HG02870 (cell line): Measurements from ENCODE around the gene CACNA2D4.
"Not testable (repeated sequence)": the region's sequence is repeated elsewhere in the genome, so short reads cannot be mapped to it uniquely, and the experiment has no call there.

Source experiments
- ATAC-seq: cut with Tn5 transposase; IDR thresholded peaks from one replicate; pipeline ENCODE4 v1.9.1; 2021; ENCODE audit warnings: mild to moderate bottlenecking, moderate library complexity; ENCODE audit not compliant: unreplicated experiment

Gene CACNA2D4, protein sequence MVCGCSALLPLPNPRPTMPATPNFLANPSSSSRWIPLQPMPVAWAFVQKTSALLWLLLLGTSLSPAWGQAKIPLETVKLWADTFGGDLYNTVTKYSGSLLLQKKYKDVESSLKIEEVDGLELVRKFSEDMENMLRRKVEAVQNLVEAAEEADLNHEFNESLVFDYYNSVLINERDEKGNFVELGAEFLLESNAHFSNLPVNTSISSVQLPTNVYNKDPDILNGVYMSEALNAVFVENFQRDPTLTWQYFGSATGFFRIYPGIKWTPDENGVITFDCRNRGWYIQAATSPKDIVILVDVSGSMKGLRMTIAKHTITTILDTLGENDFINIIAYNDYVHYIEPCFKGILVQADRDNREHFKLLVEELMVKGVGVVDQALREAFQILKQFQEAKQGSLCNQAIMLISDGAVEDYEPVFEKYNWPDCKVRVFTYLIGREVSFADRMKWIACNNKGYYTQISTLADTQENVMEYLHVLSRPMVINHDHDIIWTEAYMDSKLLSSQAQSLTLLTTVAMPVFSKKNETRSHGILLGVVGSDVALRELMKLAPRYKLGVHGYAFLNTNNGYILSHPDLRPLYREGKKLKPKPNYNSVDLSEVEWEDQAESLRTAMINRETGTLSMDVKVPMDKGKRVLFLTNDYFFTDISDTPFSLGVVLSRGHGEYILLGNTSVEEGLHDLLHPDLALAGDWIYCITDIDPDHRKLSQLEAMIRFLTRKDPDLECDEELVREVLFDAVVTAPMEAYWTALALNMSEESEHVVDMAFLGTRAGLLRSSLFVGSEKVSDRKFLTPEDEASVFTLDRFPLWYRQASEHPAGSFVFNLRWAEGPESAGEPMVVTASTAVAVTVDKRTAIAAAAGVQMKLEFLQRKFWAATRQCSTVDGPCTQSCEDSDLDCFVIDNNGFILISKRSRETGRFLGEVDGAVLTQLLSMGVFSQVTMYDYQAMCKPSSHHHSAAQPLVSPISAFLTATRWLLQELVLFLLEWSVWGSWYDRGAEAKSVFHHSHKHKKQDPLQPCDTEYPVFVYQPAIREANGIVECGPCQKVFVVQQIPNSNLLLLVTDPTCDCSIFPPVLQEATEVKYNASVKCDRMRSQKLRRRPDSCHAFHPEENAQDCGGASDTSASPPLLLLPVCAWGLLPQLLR

DNA sequence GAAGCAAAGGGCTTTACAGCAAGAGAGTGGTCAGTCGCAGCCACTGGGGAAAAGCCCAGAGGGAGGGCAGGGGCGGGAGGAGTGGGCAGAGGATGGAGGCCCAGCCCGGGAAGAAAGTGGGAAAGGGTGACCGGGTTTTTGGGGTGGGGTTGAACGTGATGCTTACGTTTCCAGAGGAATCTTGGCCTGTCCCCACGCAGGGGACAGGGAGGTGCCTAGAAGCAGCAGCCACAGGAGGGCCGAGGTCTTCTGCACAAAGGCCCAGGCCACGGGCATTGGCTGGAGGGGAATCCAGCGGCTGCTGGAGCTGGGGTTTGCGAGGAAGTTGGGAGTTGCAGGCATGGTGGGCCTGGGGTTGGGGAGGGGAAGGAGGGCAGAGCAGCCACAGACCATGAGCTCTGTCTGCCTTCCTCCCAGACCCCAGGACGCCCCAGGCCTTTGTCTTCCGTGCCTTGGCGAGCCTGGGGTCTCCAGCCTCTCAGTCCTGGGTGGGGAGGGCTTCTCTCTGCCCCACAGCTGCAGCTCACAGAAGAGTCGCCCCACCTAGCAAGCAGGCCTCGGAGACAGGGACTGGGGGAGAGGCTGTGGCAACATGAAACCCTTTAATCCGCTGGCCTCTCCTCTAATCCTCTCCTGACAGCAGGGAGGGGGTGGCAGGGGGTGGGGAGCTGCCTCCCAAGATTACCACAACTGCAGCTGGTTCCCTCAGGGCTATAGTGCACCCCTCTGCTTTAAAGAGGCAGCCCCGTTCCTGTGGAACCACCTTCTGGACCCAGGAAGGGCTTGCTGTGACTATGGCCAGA lies at the start of gene CACNA2D4:
Gene CACNA2D4, minus strand, starts transcription at position 572 of the 803 bp plus-strand sequence. Its CDS starts 179 bp downstream, at position 393.
- no peak for ATAC-seq

GRCh38 chr12:1966561-1967226 lies 48.2 kb upstream of the CACNA2D4 start:
- no peak for ATAC-seq

GRCh38 chr12:1965916-1966315 lies 47.5 kb upstream of the CACNA2D4 start:
- ATAC-seq, result no peak

DNA sequence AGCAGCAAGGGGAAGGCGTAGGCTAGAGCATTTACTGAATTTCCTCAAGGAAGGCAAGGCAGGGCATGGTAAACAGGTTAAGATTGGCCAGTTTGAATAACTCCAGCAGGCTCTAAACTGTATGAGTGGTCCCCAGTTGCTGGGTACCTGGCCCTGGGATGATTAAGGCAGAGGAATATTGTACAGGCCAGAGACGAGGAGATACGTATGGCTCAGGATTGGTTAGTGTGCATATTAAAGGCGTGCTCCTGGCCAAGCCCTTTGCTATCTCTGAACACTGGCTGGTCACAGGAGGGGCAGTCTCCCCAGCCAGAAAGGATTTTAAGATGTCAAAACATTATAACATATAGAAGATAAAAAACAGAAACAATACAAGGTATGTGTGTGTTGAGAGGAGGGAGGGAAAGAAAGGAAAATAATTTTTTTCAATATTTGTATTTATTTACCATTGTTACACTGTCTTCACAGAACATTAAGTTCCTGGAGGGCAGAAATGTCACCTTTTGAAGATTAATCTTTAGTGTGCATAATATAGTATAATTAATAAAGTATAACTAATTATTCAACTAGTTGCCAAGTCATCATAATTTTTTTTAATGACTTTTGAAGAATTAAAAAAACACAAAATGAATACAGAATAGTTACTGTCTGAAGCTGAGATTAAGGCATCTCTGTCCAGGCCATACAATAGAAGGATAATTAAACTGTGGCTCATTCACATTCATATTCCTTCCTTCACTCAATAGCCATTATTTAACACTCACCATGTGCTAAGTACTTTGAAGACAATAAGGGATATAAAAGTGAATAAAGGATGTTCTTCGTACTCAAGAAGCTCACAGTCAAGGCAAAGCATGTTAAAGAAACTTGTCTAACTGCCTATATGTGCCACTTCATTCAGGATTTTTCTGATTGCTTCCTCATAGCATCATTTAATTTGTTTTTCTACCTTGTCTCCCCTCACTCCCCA lies 43.9 kb upstream of the CACNA2D4 start:
- no peak for ATAC-seq

DNA sequence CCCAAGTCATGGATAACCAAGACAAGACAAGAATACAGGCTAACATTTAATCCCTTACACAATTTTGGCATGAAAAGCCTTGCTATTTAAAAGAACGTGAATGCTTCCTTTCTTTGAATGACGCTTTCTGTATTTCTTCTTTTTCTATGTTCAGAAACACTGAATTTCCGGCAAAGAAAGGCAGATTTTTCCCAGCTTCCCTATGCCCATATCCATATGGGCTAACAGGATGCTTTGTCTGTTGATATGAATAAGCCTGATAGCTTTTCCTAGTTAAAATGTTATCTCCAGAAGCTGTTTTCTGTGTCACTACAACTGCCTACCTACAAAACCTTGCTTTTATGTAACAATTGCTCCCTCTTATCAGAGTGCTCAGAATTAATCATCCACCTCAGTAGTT lies 38.3 kb upstream of the CACNA2D4 start:
- ATAC-seq, result no peak

- ATAC-seq, result no peak
Observed at GRCh38 chr12:1949771-1950470, 31.5 kb upstream of the CACNA2D4 start.

DNA sequence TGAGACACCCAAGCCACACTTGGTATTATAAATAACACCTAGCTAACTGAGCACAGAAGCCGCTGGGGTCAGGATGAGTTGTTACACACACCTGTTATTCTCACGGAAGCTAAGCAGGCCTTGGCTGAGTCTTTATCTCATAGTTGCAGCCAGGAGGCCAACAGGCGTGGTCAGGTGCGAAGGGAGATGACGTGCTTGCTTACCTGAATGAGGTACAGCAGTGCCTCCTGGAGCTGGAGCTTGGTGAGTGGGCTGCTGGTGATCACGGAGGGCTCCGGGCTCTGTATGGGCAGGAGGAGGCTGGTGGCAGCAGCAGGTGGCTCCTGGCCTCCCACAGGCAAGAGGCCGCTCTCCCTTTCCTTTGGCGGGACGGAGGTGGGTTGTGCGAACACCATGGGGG lies 30.4 kb upstream of the CACNA2D4 start:
- no peak for ATAC-seq

DNA sequence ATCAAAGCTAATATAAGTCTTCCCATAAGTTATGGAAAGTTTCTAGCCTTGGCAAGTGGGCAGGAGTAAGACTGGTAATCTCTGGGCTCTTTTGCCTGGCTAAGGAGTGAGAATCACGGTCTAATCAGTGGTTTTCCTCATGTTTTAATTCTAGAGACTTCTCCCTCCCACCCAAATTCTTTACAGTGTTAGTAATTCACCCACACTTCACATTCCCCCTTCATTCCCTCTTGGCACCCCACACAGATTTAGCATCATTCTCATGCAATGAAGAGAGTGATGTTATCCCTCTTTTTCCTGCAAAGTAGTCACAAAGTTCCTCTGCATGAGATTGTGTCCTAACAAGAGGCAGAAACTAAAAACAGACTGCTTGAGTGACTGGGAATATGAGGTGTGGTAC lies 28.6 kb upstream of the CACNA2D4 start:
- no peak for ATAC-seq

DNA sequence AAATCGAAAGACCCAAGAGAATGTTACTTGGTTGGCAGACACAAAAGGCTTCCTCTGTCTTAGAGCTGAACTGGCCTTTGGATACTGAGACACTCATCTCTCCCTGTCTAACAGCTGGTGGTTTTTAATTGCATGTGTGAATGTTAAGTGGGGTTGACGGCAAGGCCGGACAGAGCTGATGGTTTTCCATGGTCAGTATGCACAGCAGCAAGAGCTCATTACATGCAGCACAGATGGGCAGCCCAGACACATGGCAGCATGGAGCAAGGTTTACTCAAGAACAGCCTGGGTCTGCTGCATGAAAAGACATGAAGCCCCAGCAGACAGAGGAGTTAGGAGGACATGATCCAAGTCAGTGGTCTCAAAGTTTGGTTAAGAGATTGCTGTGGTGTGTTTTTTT lies 27.8 kb upstream of the CACNA2D4 start:
- ATAC-seq, result no peak

- ATAC-seq, result not testable (repeated sequence)
Observed at GRCh38 chr12:1945502-1945901, 27.1 kb upstream of the CACNA2D4 start.

DNA sequence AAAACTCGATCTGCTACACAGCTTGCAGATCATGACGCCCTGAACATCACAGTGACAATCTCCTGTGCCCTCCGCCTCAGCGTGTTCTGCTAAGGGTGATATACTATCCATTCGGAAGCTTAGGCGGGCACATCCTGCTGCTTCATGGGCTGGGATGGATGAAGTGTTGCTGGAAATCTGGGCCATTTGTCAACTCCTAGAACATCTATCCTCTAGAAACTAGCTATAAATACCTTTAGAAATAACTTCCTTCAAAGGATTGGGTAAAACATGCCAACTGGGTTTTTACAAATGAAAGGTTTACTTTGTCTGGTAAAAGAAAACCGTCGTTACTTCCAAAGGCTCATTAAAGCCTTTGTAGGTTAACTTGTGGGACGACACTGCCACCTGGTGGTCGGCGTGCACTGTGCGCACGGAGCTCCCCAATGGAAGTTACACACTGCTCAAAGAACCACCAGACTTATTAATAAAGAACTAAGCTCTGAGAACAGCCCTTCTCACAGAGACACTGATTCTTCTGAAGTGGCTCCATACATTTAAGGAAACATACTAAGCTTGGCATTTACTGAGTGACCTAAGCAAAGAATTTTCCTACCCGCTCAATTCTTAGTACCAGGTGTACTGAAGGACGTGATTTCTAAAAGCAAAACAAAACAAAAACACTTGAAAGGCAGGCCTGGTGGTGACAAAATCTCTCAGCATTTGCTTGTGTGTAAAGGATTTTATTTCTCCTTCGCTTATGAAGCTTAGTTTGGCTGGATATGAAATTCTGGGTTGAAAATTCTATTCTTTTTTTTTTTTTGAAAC lies 21.6 kb upstream of the CACNA2D4 start:
- ATAC-seq, result no peak

GRCh38 chr12:1939331-1939730 lies 20.9 kb upstream of the CACNA2D4 start:
- ATAC-seq, result no peak

DNA sequence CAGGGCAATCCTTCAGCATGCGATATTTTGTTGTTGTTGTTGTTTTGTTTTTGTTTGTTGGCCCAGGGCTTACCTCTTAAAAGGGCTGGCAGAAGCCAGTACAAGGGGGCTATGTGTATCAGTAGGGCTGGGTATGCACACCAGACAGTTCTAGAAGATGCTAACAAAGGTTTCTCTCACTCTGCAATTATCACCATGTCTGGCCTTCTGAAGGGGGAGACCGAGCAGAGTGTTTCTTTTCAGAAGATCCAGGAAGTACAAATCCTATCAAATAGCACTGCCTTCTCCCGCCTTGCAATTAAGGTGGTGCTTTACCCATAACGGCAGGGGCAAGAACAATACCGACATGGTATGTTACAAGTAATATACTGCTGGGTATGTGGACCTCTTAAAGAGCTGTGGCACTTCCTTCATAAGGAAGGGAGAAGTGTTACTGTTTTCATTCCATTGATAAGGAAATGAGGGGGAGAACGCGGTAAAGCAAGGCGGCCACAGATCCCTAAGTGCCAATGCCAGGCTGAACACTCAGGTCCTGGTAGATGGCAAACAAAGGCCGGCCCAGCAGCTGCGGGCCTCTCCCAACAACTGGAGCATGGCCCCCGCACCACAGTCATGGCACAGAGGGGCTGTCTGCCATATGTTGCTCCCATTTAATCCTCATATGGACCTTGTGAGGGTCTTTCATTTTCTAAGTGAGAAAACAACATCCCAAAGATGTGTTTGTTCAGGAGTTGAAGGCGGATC lies 19.2 kb upstream of the CACNA2D4 start:
- no peak for ATAC-seq

- no peak for ATAC-seq
Observed at GRCh38 chr12:1936406-1937320, 18.2 kb upstream of the CACNA2D4 start.

DNA sequence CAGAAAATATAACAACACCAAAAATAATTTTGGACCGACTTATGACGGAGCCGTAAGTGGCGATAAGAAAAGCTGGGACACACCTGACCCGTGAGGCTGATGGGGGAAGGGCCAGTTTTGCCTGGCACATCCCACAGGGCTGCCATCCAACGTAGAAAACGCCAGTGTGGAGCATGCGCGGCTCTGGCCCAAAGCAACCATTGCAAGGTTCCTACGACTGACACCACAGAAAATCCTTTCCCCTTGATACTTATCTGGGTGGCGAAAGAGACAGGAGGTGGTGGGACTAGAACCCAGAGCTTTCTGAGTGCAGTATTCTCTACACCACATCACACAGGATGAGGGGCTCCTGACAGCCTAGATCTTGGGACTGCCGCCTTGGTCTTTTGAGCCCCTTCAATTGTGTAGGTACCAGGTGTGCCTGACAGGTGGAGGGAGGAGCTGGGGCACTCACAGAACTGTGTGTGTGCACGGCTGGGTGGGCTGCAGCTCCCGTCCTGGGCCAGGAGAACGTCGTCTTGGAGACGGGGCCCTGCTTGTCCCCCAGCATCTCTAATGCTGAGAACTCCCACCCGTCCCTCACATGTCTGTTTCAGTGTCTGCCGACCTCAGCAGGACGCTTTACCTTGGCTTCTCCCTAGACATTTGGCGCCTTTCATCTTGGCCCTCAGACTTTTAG lies 17.4 kb upstream of the CACNA2D4 start:
- ATAC-seq, result no peak
